Left colon (tissue), 2 donors: Measurements from ENCODE around the gene ANKFY1. TPM values are rescaled to one million over a fixed set of nuclear protein-coding genes. Genes with fewer than 3 reads are reported as not detected.

Source experiments
- ATAC-seq: fragments of 200-7000 bp; cut with Tn5 transposase; one replicate; pipeline ENCODE4 v1.9.1; 2020; ENCODE audit warnings: mild to moderate bottlenecking, moderate library complexity
- DNase-seq, 2 donors: peaks; one replicate each; pipeline ENCODE4 v3.0.0-alpha.2; 2020
- intact Hi-C, 2 donors: fragments of 100-400 bp; cut with DNase I in 1 of 2; cut with micrococcal nuclease in 1 of 2; formaldehyde crosslinking; loops; one replicate each; pipeline versions ENCODE4 v1.11.2 to v1.14.0; 2022; cut with DNase I, micrococcal nuclease
- long read RNA-seq: library from polyadenylated mRNA; unstranded; transcript quantifications from one replicate; pipeline ENCODE4 v2.0.0, GENCODE V29; 2021
- total RNA-seq, 2 donors: library from RNA; stranded (reverse); fragmentation: NEBNext Ultra II Directional; extraction: Animal tissue kit (Norgen Biotek cat#: 25700); gene quantifications; one replicate each; pipeline ENCODE4 v1.2.1, GENCODE V29; 2021
- donor health status: DM: no; HTN: no; CAD: no.
- donor health status: DM: yes; HTN: yes; CAD: no.

The ANKFY1 gene, protein sequence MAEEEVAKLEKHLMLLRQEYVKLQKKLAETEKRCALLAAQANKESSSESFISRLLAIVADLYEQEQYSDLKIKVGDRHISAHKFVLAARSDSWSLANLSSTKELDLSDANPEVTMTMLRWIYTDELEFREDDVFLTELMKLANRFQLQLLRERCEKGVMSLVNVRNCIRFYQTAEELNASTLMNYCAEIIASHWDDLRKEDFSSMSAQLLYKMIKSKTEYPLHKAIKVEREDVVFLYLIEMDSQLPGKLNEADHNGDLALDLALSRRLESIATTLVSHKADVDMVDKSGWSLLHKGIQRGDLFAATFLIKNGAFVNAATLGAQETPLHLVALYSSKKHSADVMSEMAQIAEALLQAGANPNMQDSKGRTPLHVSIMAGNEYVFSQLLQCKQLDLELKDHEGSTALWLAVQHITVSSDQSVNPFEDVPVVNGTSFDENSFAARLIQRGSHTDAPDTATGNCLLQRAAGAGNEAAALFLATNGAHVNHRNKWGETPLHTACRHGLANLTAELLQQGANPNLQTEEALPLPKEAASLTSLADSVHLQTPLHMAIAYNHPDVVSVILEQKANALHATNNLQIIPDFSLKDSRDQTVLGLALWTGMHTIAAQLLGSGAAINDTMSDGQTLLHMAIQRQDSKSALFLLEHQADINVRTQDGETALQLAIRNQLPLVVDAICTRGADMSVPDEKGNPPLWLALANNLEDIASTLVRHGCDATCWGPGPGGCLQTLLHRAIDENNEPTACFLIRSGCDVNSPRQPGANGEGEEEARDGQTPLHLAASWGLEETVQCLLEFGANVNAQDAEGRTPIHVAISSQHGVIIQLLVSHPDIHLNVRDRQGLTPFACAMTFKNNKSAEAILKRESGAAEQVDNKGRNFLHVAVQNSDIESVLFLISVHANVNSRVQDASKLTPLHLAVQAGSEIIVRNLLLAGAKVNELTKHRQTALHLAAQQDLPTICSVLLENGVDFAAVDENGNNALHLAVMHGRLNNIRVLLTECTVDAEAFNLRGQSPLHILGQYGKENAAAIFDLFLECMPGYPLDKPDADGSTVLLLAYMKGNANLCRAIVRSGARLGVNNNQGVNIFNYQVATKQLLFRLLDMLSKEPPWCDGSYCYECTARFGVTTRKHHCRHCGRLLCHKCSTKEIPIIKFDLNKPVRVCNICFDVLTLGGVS
- total RNA-seq = 10 to 100 TPM; 46.4 to 59.6 TPM
- long read RNA-seq, partial matches to known transcripts = 3 of 7 reads
- long read RNA-seq, other reads (novel, unspliced or antisense) = 4 of 7 reads

DNA sequence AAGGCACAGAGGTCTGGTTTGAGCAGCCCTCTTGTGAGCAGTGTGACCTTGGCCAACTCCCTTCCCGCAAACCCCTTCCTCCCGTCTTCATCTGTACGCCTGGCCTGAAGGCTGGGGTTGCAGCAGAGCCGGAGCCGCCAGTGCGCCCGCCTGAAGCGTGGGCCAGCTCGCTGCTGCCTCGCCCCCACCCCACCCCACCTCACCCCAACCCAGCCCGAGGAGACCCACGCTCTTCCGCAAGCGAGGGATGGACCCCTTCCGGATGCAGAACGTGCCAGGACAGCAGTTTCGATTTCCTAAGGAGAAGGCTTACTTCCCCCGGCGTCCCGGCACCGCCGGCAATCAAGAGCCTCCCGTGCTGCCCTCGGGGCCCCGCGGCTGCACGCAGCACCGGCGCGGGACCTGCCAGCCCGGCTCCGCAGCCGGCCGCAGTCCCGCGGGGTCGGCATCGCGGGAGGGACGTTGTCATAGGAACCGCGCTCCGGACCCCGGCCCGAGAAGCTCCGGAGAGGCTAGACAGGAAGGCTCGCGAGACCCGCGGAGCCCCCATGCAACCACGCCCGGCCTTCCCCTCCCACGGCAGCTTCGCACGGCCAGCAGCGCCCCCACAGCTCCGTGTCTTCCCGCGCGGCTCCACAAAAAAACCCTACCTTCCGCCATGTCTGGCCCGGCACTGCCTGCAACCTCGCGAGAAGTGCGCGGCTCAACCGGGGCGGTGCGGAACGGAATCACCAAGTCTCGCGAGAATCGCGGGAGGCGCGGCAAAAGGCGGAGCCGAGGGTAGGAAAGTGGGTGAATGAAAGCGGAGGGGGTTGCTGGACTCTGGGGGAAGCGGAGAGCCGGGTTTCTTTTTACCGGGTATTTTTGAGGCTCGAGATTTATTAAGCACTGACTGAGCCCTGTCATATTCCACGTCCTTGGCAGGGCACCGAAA, at the start of gene ANKFY1:
Gene ANKFY1, minus strand, starts transcription at position 698 of the 934 bp plus-strand sequence. Its CDS starts 38 bp downstream, at position 660.
- DNase-seq = peak; percentile 95 to 98
- intact Hi-C loops = no loop called here
- peak; percentile 95 for ATAC-seq

DNA sequence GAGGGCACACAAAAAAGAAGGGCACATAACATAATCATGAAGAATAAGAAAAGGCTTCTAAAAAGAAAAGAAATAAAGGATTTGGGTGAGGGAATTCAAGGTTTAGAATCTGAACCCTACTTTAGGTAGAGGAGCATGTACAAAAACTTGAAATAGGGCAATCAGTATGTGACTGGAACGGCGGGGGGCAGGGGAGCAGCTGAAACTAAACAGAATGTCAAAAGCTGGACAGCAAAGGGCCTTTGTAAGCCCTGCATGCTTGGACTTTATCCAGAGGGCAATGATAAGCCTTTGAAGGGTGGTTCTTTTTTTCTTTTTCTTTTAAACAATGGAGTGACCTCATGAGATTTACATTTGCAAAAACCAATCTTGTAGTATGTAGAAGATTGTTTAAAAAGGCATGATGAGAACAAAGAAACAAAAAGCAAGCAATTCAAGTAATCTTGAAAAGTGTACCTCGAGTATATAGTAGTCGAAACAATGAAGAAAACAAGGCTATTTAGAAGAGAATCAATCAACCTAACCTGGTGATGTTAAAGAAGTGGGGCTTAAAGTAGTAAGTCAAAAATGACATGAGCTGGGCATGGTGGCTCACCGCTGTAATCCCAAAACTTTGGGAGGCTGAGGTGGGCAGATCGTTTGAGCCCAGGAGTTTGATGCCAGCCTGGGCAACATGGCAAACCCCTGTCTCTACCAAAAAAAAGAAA, 46.7 kb upstream of the ANKFY1 start:
- intact Hi-C loops = no loop called here
- peak; percentile 58 for ATAC-seq
- DNase-seq = no peak

DNA sequence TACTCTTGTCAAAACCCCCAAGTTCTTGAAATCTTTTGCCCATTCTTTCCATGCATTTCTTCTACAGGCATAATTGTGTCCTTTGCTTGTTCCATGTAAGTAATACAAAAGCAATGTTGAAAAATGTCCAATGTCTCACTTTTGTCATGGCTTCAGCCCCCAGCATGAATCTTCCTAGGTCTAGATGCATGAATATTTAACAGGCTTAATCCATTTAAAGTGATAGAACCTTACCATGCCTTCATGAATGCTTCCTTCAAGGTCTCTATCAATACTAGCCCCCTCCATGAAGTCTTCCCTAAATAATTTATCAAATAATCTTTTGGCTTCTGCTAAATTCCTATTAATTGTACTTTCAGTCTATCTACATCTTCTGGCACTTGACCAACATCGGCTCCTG, 46.1 kb upstream of the ANKFY1 start:
- DNase-seq (no peak), ATAC-seq (no peak)
- intact Hi-C loops = no loop called here

DNA sequence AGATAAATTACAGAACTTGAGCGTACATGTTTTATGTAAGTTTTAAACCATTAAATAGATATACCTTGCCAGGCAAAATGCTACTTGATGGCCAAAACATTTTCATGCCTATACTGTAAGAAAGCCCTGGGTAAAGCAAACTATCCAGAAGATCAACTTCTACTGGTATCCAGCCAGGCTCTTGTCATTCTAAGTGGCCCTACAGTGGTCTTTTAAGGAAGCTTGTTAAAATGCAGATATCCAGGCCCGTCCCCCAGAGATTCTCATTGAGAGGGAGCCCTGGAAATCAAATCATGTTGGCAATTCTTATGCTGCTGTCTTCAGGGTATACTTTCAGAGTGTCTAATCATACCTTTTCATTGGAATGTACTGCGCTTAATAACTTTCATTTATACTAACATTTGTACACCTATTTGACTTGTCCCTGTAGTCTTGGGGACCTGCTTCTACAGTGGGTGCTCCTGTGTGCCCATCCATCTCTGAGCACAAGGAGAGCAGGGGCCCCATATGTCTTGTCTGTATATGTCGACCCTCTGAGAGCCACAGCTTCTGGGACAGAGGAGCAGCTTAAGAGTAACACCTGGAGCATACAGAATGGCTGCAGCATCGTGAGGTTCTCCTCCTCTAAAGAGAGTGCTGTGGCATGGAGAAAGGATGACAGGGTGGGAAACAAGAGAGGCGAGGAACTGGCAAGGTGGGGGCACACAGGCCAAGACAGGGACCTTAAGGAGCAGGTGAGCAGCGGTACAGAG, 43.6 kb upstream of the ANKFY1 start:
- no peak for ATAC-seq
- intact Hi-C loops = no loop called here
- DNase-seq = no peak

DNA sequence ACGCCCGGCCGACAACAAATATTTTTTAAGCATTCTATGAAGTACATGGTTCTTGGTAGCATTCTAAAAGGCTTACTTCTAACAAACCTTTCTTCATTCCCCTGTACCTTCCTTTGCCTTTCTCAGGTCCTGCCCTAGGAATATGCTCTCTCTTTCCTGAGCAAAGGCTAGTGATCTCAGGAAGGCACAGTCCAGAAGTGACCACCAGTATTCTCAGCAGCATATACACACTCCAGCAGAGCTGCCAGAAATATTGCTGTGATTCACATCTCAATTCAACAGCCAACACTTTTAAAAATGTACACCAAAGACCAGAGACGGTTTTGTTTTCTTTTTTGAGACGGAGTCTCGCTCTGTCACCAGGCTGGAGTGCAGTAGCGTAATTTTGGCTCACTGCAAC, 41.4 kb upstream of the ANKFY1 start:
- intact Hi-C loops = no loop called here
- DNase-seq (no peak), ATAC-seq (no peak)

DNA sequence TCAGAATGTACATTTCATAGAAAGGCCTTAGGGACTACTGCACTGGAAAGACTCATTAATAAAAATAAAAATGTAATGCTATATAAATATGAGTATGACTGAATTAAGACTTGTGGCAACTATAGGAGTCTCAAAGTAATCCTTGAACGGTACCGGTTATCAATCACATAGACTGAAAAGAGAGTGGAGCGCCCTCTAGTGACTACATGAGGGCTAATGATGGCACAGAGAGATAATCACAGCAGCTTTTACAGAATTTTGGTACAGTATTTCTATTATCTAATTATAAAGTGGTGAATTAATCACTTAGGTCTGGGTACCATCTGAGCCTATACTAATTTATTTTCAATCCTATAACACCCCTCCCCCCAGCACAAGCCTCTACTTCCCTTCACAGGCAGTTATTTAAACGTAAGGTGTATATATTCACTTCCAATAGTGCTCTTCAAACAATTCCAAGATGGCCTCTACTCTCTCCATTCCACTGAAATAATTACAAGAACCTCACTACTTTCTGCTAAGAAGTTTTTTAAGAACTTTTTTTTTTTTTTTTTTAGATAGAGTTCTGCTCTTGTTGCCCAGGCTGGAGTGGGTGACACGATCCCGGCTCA, 40.7 kb upstream of the ANKFY1 start:
- ATAC-seq (peak; percentile 89), DNase-seq (peak in 1 of 2 donors; percentile 71)
- intact Hi-C loops = no loop called here

DNA sequence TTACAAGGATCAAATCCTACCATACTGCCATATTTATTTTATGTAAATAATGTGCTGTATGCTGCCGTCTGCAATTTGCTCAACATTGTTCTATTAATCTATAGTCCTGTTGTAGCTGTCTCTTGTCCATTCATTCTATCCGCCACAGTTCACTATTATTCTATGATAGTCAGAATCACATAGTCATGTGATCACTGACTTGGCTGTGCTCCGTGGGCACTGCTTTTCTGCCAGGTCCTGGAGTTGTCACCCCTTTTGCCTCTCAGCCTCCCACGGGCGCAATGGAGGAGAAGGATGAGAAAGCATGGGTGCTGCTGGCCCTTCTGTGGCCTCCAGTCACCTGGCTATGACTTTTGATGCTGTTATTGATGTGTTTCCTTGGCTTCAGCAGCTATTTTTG, 37.3 kb upstream of the ANKFY1 start:
- DNase-seq (no peak), ATAC-seq (no peak)
- intact Hi-C loops = no loop called here

DNA sequence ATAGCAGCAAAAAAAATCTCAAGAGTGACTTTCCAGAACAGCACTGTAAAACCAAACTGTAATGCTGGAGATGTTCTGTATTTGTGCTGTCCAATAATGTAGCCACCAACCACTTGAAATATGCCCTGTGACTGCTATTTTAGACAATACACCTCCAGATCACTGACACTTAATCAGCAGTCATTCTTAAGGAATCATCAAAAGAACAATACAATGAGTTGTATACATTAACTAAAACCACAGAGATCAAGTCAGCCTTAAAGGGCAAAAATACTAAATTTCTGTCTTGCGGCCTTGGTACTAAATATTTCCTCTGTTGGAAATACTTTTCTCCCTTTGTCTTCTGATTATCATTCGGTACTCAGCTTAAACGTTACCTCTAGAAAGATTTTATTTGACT, 33.6 kb upstream of the ANKFY1 start:
- DNase-seq (no peak), ATAC-seq (peak; percentile 16)
- intact Hi-C loops = no loop called here

DNA sequence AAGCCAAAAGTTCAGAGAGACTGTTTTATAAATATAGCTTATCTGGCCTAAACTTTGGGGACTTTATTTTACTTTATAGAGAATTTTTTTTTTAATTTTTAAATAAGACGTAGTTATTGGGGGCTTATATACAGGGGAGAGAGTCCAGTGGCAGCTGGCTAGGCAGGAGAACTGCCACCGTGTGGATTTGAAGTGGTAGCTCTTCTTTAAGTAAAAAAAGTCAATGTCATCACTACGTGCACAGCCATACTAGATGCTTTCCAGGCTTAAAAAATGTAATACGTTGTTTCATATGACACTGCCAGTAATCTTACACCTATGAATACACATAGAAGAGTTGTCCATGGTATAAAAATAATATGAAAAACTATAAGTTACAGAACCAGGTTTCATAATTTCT, 31.9 kb upstream of the ANKFY1 start:
- ATAC-seq (no peak), DNase-seq (no peak)
- intact Hi-C loops = no loop called here

DNA sequence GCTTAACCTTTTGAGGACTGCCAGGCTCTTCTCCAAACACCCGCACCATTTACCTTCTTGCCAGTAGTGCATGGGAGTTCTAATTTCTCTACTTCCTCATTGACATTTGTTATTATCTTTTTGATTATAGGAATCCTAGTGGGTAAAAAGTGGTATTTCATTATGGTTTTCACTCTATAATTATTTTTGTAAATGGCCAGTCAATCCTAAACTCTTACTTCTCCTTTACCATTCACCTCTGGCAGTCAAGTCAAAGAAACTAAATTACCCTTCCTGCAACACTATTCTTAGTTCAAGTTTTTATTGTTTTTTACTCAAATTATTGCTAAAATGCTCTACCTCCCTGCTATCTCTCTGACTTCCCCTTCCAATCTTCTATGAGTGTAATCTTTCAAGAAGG, 29.8 kb upstream of the ANKFY1 start:
- no peak for DNase-seq
- intact Hi-C loops = no loop called here
- ATAC-seq = no peak

DNA sequence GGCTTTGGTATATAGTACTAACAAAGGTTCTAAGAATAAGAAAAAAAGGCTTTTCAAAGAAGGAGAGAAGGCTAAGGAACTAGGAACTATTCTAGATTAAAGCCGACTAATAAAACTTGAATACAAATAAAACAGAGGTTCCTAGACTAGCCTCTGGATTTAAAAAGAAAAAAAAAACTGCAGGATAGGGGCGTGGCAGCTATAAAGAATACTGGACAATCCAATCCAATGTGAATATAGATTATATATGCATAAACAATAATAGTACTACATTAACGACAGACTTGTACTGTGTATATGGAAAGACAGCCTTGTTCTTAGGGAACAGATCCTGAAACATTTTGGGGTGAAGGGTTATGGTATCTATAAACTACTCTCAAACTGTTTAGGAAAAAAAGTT, 23.9 kb upstream of the ANKFY1 start:
- ATAC-seq = peak; percentile 91
- no peak for DNase-seq
- intact Hi-C loops = no loop called here

DNA sequence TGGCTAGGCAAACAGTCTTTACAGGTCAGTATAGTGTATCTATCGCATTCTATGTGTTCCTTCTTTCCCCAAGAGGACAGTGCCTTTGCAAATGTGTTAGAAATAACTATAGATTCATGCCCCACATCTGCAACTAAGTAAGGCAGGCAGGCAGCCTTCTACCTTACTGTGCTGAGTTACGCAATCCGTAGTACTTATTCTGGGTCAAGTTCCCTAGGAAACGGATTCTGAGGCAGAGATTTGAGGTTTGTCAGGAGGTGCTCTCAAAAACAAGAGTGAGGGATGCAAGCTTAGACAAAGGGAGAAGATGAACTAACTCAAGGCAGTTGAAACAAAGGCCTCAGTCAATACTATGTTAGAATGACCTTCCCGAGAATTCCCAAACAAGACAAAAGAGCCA, 12.7 kb upstream of the ANKFY1 start:
- no peak for DNase-seq
- ATAC-seq = no peak
- intact Hi-C loops = no loop called here

DNA sequence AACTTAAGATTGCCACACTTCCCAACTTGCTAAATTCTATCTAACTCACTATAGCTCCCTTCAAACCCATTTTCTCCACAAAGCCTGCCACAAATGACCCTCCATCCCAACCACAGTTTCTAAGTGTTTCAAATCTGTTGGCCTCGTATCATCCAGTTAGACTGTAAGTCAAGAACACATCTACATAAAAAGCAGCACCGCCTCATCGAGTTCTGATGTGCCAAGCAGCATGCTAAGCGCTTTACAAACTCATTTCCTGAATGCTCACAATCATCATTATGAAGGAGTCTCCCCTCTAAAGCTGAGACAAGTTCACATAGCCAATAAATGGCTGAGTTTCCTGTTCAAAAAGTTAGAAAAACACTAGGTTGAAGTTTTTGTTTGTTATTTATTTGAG, 9.2 kb upstream of the ANKFY1 start:
- no peak for DNase-seq
- no peak for ATAC-seq
- intact Hi-C loops = no loop called here

DNA sequence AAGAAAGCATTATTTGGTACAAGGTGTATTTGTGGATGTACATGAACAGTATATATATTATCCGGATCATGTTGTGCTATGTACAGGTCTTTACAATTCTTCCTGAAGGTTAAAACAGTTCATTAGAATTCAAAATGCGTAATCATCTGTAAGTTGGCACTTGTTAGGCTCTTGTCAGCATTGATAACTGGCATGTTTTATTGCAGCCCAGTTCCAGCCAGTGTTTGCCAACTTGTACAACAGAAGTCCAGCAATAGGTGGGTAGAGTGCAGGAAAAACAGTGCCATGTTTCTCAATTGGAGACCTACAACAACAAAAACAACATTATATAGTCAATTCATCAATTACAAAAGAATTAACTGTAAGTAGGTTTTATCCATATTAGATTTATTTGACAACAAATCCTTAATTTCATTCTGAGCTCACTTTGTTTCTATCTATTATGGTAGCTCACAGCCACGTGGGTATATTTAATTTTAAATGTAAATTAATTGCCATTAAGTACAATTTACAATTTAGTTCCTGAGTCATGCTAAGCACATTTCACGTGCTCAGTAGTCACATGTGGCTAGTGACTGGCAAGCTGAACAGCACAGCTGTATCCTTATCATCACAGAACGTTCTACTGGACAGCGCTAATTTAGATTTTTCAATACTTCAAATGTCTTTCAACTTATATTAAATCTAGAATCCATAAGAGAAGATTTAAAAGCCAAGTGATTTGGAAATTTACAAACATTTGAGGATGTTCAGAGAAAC, 8.6 kb upstream of the ANKFY1 start:
- ATAC-seq (no peak), DNase-seq (no peak)
- intact Hi-C loops = no loop called here

DNA sequence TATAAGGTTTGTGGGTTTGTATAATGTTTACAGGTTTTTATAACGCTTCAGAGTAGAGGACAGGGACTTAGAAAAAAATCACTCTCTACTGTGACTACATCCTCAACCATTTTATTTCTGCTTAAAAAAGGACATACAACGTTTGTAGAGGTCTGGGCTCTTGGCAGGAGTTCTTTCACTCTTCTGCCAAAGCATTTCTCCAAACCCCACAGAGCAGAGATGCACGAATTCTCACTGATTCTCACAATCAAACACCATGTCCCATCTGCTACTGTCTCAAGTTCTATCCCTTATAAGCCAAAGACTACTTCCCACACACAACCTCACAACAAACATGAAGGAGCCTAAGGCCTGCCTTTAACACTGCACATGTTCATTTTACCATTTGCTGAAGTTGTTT, 7.0 kb upstream of the ANKFY1 start:
- intact Hi-C loops = no loop called here
- no peak for DNase-seq
- no peak for ATAC-seq

DNA sequence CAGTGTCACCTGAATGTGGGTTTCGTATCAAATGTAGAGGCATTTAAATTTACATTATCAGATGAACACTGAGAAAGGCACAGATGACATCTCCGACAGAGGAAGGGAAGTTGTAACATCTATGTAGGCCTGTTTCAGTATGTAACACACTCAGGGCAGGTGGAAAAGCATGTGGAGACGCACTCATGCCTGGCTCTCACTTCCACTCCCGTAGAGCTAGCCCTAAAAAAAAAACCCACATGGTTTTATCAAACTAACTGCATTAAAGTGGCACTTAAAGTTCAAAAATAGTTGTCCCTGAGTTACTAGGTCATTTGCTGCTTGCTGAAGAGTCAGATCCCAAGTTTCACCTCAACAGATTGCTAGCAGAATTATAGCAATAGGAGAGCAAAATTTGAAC, 6.1 kb upstream of the ANKFY1 start:
- intact Hi-C loops = no loop called here
- no peak for ATAC-seq
- DNase-seq = no peak
